ENCODE results near the gene SMIM28.

Gene SMIM28

DNA sequence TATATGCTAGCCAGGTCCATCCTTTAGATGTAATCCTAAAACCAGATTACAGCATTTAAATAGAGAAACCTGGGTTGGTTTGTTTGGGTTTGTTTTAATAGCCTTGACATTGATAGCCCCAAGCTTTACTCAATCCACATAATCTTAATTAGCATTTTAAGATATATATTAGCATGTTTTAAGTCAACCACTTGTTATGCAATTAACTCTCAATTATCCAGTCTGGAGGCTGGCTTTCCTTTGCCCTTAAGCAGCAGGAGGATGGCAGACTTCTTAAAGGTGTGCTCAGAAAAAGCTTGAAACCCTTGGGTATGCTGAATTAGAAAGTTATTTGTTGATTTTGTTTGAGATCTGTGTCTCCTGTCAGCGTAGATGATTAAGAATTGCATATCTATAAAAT is 46.3 kb upstream of the SMIM28 start:
- no peaks in the 10 kb centered on the region for H3F3A ChIP-seq (ENCODE audit: insufficient read depth, low read length)
- H3K9me2 ChIP-seq (ENCODE audit: low read depth, low read length): no peaks in the 10 kb centered on the region
- H3K4me3 ChIP-seq (ENCODE audit: low read depth, low read length, poor library complexity, severe bottlenecking): no peak overlapping the region
- no peaks in the 10 kb centered on the region for H3K4me1 ChIP-seq (ENCODE audit: insufficient read depth, low read length, severe bottlenecking)
- no peak overlapping the region for H2AFZ ChIP-seq (ENCODE audit: low read length)
- H3K27ac ChIP-seq (ENCODE audit: low read depth, low read length, poor library complexity, severe bottlenecking): no peak overlapping the region
- no peaks in the 10 kb centered on the region for H3K9me3 ChIP-seq (ENCODE audit: low read length)
- no peaks in the 10 kb centered on the region for H3K36me3 ChIP-seq (ENCODE audit: insufficient read depth, low read length)
- no peaks in the 10 kb centered on the region for H3K27me3 ChIP-seq (ENCODE audit: insufficient read depth, low read length)
- no peak overlapping the region for H3K4me2 ChIP-seq (ENCODE audit: low read length)
- H3K9ac ChIP-seq (ENCODE audit: low read length): no peak overlapping the region
- TF ChIP-seq, protein P1, sequence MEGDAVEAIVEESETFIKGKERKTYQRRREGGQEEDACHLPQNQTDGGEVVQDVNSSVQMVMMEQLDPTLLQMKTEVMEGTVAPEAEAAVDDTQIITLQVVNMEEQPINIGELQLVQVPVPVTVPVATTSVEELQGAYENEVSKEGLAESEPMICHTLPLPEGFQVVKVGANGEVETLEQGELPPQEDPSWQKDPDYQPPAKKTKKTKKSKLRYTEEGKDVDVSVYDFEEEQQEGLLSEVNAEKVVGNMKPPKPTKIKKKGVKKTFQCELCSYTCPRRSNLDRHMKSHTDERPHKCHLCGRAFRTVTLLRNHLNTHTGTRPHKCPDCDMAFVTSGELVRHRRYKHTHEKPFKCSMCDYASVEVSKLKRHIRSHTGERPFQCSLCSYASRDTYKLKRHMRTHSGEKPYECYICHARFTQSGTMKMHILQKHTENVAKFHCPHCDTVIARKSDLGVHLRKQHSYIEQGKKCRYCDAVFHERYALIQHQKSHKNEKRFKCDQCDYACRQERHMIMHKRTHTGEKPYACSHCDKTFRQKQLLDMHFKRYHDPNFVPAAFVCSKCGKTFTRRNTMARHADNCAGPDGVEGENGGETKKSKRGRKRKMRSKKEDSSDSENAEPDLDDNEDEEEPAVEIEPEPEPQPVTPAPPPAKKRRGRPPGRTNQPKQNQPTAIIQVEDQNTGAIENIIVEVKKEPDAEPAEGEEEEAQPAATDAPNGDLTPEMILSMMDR (IDR thresholded peaks at IDR 0.05; ENCODE audit: low read length): no peak
- no peaks in the 10 kb centered on the region for H4K20me1 ChIP-seq (ENCODE audit: insufficient read depth, low read length)
- H3K79me2 ChIP-seq (ENCODE audit: insufficient read depth, low read length): no peaks in the 10 kb centered on the region

DNA sequence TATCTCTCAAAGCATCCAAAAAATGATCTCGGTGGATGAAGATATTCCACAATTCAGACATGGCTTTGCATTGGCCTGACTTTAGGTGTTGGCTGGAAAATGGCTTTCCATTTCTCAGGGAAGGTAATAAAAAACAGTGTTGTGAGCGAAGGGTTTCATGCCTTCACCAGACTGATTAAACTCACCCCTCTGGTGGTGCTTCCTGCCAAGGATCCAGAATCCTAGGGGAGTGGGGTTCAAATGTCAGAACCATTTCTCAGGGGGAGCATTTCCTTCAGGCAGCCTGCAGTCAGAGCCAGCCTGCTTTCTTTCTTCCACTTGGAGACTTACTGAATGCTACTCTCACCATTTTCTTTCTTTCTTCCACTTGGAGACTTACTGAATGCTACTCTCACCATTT is 45.7 kb upstream of the SMIM28 start:
- Histone ChIP-seq H3F3A (ENCODE audit: insufficient read depth, low read length) (no peaks in the 10 kb centered on the region), H2AFZ (ENCODE audit: low read length) (no peak overlapping the region), H3K79me2 (ENCODE audit: insufficient read depth, low read length) (no peaks in the 10 kb centered on the region), H3K9me2 (ENCODE audit: low read depth, low read length) (no peaks in the 10 kb centered on the region), H3K4me3 (ENCODE audit: low read depth, low read length, poor library complexity, severe bottlenecking) (no peak overlapping the region), H3K36me3 (ENCODE audit: insufficient read depth, low read length) (no peaks in the 10 kb centered on the region), H3K27me3 (ENCODE audit: insufficient read depth, low read length) (no peaks in the 10 kb centered on the region), H3K9me3 (ENCODE audit: low read length) (no peaks in the 10 kb centered on the region), H3K27ac (ENCODE audit: low read depth, low read length, poor library complexity, severe bottlenecking) (no peak overlapping the region), H3K4me2 (ENCODE audit: low read length) (no peak overlapping the region), H3K4me1 (ENCODE audit: insufficient read depth, low read length, severe bottlenecking) (no peaks in the 10 kb centered on the region), H3K9ac (ENCODE audit: low read length) (no peak overlapping the region), H4K20me1 (ENCODE audit: insufficient read depth, low read length) (no peaks in the 10 kb centered on the region)
- TF ChIP-seq, protein P1 (IDR thresholded peaks at IDR 0.05; ENCODE audit: low read length): no peak
- TF ChIP-seq EZH2 (IDR thresholded peaks at IDR 0.05; ENCODE audit: borderline replicate concordance, low read length): no peak

DNA sequence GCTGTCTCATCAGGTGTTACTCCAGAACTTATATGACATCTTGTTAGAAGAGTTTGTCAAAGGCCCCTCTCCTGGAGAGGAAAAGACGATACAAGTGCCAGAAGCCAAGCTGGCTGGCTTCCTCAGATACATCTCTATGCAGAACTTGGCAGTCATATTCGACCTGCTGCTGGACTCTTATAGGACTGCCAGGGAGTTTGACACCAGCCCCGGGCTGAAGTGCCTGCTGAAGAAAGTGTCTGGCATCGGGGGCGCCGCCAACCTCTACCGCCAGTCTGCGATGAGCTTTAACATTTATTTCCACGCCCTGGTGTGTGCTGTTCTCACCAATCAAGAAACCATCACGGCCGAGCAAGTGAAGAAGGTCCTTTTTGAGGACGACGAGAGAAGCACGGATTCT is 43.7 kb upstream of the SMIM28 start:
- no peaks in the 10 kb centered on the region for H3K4me1 ChIP-seq (ENCODE audit: insufficient read depth, low read length, severe bottlenecking)
- H3K4me2 ChIP-seq (ENCODE audit: low read length): no peak overlapping the region
- H4K20me1 ChIP-seq (ENCODE audit: insufficient read depth, low read length): no peaks in the 10 kb centered on the region
- no peaks in the 10 kb centered on the region for H3K27me3 ChIP-seq (ENCODE audit: insufficient read depth, low read length)
- H3F3A ChIP-seq (ENCODE audit: insufficient read depth, low read length): no peaks in the 10 kb centered on the region
- H3K9me2 ChIP-seq (ENCODE audit: low read depth, low read length): no peaks in the 10 kb centered on the region
- no peak overlapping the region for H3K27ac ChIP-seq (ENCODE audit: low read depth, low read length, poor library complexity, severe bottlenecking)
- TF ChIP-seq EZH2 (IDR thresholded peaks at IDR 0.05; ENCODE audit: borderline replicate concordance, low read length): no peak
- TF ChIP-seq, protein P1 (IDR thresholded peaks at IDR 0.05; ENCODE audit: low read length): no peak
- no peaks in the 10 kb centered on the region for H3K79me2 ChIP-seq (ENCODE audit: insufficient read depth, low read length)
- no peak overlapping the region for H2AFZ ChIP-seq (ENCODE audit: low read length)
- H3K9me3 ChIP-seq (ENCODE audit: low read length): no peaks in the 10 kb centered on the region
- no peak overlapping the region for H3K9ac ChIP-seq (ENCODE audit: low read length)
- no peak overlapping the region for H3K4me3 ChIP-seq (ENCODE audit: low read depth, low read length, poor library complexity, severe bottlenecking)
- H3K36me3 ChIP-seq (ENCODE audit: insufficient read depth, low read length): no peaks in the 10 kb centered on the region
